Measurements from ENCODE around the gene GLYR1.

GLYR1 gene

GRCh38 chr16:4882633-4883285 lies 35.7 kb upstream of the GLYR1 start:
- peaks cover 100% of the 10 kb centered on the region for H3K36me3 ChIP-seq
- TF ChIP-seq, protein P1, sequence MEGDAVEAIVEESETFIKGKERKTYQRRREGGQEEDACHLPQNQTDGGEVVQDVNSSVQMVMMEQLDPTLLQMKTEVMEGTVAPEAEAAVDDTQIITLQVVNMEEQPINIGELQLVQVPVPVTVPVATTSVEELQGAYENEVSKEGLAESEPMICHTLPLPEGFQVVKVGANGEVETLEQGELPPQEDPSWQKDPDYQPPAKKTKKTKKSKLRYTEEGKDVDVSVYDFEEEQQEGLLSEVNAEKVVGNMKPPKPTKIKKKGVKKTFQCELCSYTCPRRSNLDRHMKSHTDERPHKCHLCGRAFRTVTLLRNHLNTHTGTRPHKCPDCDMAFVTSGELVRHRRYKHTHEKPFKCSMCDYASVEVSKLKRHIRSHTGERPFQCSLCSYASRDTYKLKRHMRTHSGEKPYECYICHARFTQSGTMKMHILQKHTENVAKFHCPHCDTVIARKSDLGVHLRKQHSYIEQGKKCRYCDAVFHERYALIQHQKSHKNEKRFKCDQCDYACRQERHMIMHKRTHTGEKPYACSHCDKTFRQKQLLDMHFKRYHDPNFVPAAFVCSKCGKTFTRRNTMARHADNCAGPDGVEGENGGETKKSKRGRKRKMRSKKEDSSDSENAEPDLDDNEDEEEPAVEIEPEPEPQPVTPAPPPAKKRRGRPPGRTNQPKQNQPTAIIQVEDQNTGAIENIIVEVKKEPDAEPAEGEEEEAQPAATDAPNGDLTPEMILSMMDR (IDR thresholded peaks at IDR 0.05): no peak
- H3K9me3 ChIP-seq: no peaks in the 10 kb centered on the region
- H3K4me1 ChIP-seq (ENCODE audit: control insufficient read depth in 1 of 2, insufficient read depth in 1 of 2, low read depth in 1 of 2, low read length in 1 of 2): no peaks in the 10 kb centered on the region
- no peak overlapping the region for H3K4me3 ChIP-seq (ENCODE audit: low read depth in 1 of 2, low read length in 1 of 2)
- no peak overlapping the region for H3K27ac ChIP-seq
- H3K27me3 ChIP-seq: no peaks in the 10 kb centered on the region

- Histone ChIP-seq H3K27me3 (no peaks in the 10 kb centered on the region), H3K9me3 (no peaks in the 10 kb centered on the region), H3K36me3 (peaks cover 100% of the 10 kb centered on the region), H3K4me3 (ENCODE audit: low read depth in 1 of 2, low read length in 1 of 2) (no peak overlapping the region), H3K4me1 (ENCODE audit: control insufficient read depth in 1 of 2, insufficient read depth in 1 of 2, low read depth in 1 of 2, low read length in 1 of 2) (no peaks in the 10 kb centered on the region), H3K27ac (peak overlapping the region; percentile 29)
- TF ChIP-seq, protein P1 (IDR thresholded peaks at IDR 0.05): no peak
These were observed 35.0 kb upstream of the GLYR1 start for GRCh38 chr16:4882000-4882632.

GRCh38 chr16:4880006-4880580 lies 33.0 kb upstream of the GLYR1 start:
- no peaks in the 10 kb centered on the region for H3K4me1 ChIP-seq (ENCODE audit: control insufficient read depth in 1 of 2, insufficient read depth in 1 of 2, low read depth in 1 of 2, low read length in 1 of 2)
- H3K36me3 ChIP-seq: peaks cover 100% of the 10 kb centered on the region
- H3K4me3 ChIP-seq (ENCODE audit: low read depth in 1 of 2, low read length in 1 of 2): no peak overlapping the region
- no peak overlapping the region for H3K27ac ChIP-seq
- H3K9me3 ChIP-seq: no peaks in the 10 kb centered on the region
- no peaks in the 10 kb centered on the region for H3K27me3 ChIP-seq
- TF ChIP-seq, protein P1 (IDR thresholded peaks at IDR 0.05): no peak

DNA sequence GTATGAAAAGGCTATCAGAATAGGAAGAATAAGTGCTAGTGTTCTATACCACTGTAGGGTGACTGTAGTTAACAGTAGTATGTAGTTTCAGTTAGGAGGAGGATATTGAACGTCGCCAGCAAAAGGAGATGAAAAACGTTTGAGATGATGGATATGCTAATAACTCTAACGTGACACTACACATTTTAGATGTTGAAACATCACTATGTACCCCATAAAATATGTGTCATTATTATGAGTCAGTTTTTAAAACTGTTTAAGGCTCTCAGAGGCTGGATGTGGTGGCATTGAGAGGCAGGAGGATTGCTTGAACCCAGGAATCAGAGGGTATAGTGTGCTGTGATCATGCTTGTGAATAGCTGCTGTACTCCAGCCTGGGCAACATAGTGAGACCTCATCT lies 32.0 kb upstream of the GLYR1 start:
- Histone ChIP-seq H3K4me3 (ENCODE audit: low read depth in 1 of 2, low read length in 1 of 2) (no peak overlapping the region), H3K4me1 (ENCODE audit: control insufficient read depth in 1 of 2, insufficient read depth in 1 of 2, low read depth in 1 of 2, low read length in 1 of 2) (no peaks in the 10 kb centered on the region), H3K9me3 (no peaks in the 10 kb centered on the region), H3K27me3 (no peaks in the 10 kb centered on the region), H3K27ac (peak overlapping the region; percentile 21), H3K36me3 (peaks cover 100% of the 10 kb centered on the region)
- TF ChIP-seq, protein P1 (IDR thresholded peaks at IDR 0.05): no peak

DNA sequence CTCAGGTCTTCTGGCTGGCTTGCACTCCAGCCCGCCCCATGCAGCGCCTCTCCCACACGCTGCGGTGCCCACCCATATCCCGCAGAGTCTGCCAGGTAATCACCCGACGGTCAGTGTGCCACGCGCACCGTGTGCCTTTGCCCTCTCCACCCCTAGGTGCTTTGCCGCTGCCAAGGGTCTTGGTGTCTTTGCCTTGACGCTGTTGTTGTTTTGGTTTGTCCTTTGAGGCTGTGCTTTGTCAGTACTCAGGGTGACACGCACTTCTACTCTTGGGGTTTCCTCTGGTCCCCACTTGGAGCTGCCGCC lies 30.2 kb upstream of the GLYR1 start:
- no peaks in the 10 kb centered on the region for H3K9me3 ChIP-seq
- H3K4me1 ChIP-seq (ENCODE audit: control insufficient read depth in 1 of 2, insufficient read depth in 1 of 2, low read depth in 1 of 2, low read length in 1 of 2): no peaks in the 10 kb centered on the region
- peaks cover 100% of the 10 kb centered on the region for H3K36me3 ChIP-seq
- peak overlapping the region; percentile 15 for H3K27ac ChIP-seq
- no peaks in the 10 kb centered on the region for H3K27me3 ChIP-seq
- H3K4me3 ChIP-seq (ENCODE audit: low read depth in 1 of 2, low read length in 1 of 2): no peak overlapping the region
- TF ChIP-seq, protein P1 (IDR thresholded peaks at IDR 0.05): no peak
